SU-DHL-6 (cell line): Measurements from ENCODE around the gene NXT1.

Experiments used
- EZH2phosphoT487 ChIP-seq: fragments of 200-600 bp; sonication (generic), shearing (Covaris generic); conservative IDR thresholded peaks from 2 replicates; pipeline ENCODE4 v1.6.1; 2018; ENCODE audit warnings: mild to moderate bottlenecking, antibody characterized with exemption, low read length, moderate library complexity, mixed read lengths
- TF ChIP-seq, protein P1 (sequence below): fragments of 200-600 bp; sonication (generic); IDR thresholded peaks from one replicate; pipeline ENCODE4 v1.5.1; 2017; ENCODE audit warnings: antibody characterized with exemption, mild to moderate bottlenecking, low read length, moderate library complexity; ENCODE audit not compliant: insufficient read depth, poor library complexity, severe bottlenecking

DNA sequence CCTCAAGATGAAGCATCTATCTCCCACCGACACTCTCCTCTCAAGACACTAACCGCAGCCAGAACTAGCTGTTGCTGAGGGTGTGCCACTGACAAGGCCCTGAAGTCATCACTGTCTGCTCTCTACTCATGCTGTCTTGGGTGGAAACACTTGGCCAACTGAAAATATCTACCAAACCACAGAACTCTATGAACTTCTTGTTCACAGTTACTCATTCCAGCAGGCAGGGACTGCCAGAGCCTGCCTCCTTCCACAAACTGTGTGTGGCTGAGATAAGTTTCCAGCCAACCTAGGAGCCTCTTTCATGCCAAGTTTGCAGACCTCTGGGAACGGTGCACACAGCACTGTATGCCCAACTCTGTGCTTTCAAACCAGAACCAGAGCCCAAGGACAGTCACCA lies 45.5 kb upstream of the NXT1 start:
- TF ChIP-seq, protein P1, sequence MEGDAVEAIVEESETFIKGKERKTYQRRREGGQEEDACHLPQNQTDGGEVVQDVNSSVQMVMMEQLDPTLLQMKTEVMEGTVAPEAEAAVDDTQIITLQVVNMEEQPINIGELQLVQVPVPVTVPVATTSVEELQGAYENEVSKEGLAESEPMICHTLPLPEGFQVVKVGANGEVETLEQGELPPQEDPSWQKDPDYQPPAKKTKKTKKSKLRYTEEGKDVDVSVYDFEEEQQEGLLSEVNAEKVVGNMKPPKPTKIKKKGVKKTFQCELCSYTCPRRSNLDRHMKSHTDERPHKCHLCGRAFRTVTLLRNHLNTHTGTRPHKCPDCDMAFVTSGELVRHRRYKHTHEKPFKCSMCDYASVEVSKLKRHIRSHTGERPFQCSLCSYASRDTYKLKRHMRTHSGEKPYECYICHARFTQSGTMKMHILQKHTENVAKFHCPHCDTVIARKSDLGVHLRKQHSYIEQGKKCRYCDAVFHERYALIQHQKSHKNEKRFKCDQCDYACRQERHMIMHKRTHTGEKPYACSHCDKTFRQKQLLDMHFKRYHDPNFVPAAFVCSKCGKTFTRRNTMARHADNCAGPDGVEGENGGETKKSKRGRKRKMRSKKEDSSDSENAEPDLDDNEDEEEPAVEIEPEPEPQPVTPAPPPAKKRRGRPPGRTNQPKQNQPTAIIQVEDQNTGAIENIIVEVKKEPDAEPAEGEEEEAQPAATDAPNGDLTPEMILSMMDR, result no peak
- TF ChIP-seq EZH2phosphoT487, result no peak
